GM18907 (cell line): ENCODE measurements around the gene SH3TC2.

ENCODE experiments used
- ATAC-seq: cut with Tn5 transposase; IDR thresholded peaks from one replicate; pipeline ENCODE4 v1.9.1; 2021; ENCODE audit warnings: mild to moderate bottlenecking, moderate library complexity; ENCODE audit not compliant: unreplicated experiment

SH3TC2 gene

GRCh38 chr5:149030838-149031397 lies 31.9 kb downstream of the SH3TC2 start:
- ATAC-seq = no peak

DNA sequence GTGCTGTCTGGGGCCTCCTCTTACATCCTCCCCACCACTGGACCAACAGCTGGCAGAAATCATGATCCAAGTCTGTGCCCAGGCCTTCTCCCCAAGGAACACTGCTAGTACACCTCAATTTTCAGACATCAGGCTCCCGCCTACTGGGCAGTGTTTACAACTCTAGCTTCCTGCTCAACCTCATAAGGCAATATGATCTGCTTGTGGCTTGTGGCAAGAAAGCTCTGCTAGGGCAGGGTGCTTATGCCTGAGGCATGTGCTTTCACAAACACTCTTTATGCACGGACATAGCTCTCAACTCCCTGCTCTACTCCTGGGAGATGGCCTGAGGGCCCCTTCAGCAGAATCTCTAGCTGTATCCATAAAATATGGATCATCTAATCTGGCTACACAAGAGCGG lies 32.5 kb downstream of the SH3TC2 start:
- ATAC-seq = no peak

GRCh38 chr5:149028984-149029383 lies 33.9 kb downstream of the SH3TC2 start:
- no peak for ATAC-seq

- no peak for ATAC-seq
Observed at GRCh38 chr5:149028161-149028560, 34.7 kb downstream of the SH3TC2 start.

DNA sequence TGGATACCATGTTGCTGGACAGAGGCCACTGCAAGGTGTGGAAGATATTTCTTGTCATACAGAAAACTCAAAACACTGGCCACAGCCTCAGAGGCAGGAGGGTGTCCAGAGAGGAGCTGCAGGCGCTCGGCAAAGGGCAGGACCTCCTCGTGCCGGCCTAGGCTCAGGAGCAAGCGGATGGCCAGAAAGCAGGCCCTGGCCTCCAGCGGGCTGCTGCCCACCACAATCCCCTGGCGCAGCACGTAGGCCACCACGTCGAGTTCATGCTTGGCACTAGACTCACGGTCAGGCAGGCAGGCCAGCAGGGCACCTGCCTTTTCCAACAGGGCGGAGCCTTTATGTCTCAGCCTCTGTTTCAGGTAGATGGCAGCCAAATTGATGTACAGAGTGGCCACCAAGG lies 35.2 kb downstream of the SH3TC2 start:
- no peak for ATAC-seq

DNA sequence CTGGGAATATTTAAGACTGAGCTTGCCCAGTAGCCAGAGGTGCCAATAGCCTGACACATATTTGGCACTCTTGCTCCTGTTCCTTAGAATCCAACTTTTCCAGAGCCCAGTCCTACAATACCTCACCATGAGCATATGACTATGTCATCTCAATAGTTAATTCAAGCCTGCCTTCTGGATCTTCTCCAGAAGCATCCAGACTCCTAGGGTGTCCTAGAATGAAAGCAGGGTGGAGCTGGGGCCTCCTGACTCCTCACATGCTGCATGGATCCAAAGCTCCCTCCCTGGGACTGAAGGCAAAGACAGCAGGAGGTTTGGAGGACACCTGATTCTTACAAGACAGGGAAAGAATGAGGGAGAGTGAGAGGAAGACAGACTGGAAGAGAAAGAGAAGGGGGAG lies 37.9 kb downstream of the SH3TC2 start:
- ATAC-seq = no peak

DNA sequence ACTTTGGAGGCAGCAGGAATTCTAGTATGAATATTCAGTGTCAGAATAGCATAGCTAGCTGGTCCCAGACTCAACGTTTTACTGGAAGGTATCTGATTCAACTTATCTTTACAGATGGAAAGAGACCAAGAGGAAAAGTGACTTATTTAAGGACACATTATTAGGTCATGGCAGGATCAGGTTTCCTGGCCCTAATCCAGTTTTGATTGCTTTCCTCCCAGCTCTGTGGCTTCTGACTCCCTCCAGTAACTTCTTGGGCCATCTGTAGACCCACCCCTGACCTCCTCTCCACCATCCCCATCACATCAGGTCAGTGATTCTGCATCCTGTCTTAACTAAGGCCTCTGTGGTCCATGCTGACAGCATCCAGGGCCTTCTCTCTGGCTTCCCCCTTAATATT lies 38.4 kb downstream of the SH3TC2 start:
- ATAC-seq = no peak

- ATAC-seq = no peak
Observed at GRCh38 chr5:149022200-149022599, 40.7 kb downstream of the SH3TC2 start.

- ATAC-seq = no peak
Observed at GRCh38 chr5:149019679-149020078, 43.2 kb downstream of the SH3TC2 start.

GRCh38 chr5:149018909-149019443 lies 43.9 kb downstream of the SH3TC2 start:
- no peak for ATAC-seq

DNA sequence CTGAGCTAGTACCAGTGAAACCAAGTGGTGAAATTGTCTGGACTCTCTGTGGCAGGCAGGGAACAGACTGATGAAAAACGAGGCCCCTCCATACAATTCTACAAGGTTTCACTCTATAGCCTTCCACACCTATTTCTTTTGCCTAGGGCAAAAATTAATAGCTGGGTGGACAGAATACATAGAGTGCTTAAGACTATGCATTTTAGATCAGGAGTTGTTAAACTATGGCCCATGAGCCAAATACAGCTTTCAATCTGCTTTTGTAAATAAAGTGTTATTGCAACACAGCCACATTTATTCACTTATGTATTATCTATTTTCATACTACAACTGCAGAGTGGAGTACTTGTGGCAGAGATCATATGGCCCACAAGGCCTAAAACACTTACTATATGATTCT lies 45.2 kb downstream of the SH3TC2 start:
- no peak for ATAC-seq

DNA sequence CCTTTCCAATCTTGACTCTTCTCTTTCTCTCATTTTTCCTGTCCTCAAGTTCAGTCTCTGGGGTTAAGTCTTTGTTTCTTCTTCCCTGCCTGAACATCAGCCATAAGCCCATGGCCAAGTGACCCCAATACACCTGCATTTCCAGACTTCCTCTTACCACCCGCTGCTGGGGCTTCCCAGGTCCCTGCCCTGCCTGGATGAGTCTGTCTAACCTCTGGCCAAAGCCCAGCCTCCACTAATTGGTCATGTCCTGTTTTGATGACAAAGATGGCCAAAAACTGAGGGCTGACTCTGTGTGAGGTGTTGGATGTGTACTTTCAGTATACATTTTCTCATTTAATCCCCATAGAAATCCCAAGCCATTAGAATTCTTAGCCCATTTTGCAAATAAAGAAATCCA lies 47.3 kb downstream of the SH3TC2 start:
- no peak for ATAC-seq

- no peak for ATAC-seq
Observed at GRCh38 chr5:149015126-149015525, 47.7 kb downstream of the SH3TC2 start.

DNA sequence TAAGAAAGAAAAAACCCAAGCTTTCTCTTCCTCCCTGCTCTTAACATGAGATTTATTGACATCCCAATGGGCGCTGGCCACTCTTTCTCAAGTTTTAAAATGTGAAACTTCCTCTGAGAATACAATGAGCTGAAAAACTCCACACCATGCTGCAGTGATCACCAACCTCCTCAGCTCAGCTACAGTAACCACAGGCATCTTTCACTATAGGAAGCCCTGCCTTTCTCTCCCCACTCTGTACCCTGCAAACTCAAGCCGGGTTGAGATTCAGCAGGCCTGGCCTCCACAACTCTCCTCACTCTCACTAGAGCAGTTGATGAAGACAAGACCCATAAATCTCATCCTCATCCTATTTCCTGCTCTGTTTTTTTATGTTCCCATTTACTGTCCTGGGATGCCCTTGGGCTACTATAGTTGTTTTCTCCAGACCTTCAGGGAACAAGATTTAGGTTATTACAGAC lies 48.3 kb downstream of the SH3TC2 start:
- ATAC-seq = no peak

GRCh38 chr5:149013796-149014195 lies 49.1 kb downstream of the SH3TC2 start:
- no peak for ATAC-seq

GRCh38 chr5:149012350-149012749 lies 50.5 kb downstream of the SH3TC2 start:
- ATAC-seq = no peak

- no peak for ATAC-seq
Observed at GRCh38 chr5:149011728-149012127, 51.1 kb downstream of the SH3TC2 start.

DNA sequence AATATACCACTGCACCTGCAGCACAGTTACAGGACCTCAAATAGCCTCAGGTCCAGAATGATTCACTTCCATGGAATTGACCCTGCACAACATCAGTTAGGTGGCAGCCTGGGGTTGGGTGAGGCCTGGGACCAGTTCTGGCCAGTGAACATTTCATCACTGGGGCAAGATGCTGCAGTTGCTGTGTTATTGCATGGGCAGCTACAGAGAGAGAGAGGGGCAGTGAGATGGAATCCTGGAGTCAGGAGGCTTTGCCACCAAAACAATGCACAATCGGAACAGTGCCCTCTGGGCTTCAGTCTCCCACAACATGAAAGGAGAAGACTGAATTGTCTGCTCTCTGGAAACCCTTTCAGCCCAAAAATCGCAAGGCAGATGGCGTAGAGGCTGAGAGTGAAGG lies 51.8 kb downstream of the SH3TC2 start:
- ATAC-seq = no peak

DNA sequence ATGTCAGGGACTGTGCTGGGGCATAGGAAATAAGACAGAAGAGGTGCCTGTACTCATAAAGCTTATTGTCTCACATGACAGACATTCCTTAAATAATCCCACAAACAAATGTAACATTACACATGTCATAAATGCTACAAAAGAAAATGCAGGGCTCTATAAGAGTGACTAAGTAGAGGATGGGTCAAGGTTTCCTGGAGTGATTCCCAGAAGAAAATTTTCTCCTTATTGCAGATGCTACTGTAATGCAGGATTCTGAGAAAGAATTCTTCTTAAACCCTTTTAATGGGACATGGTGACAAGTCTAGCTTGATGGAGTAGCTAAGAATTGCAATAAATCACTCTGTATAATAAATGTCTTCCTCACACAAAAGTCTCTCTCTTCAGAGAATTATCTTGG lies 55.7 kb downstream of the SH3TC2 start:
- ATAC-seq = no peak

DNA sequence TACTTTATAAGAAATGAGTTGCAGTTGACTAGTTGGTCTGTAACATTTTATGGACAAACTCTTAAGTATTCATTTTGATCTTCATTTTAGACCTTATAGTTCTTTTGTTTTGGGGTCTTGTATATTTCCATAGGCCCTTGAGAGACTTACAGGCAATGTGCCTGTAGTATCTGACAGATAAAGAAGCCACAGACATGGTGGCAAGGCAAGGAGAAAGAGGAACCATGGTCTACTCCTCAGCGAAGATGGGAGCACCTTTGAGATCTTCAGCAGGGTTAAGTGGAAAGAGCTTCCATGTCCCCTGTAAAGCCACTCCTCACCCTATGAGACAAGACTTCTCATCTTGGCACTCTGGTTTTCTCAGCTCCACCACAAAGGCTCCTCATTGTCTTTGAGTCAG lies 56.4 kb downstream of the SH3TC2 start:
- ATAC-seq = no peak

- ATAC-seq = no peak
Observed at GRCh38 chr5:149005077-149005892, 57.6 kb downstream of the SH3TC2 start.

GRCh38 chr5:149004559-149004958 lies 58.3 kb downstream of the SH3TC2 start:
- no peak for ATAC-seq
